Right lobe of liver (tissue), 4 donors: Measurements from ENCODE around the gene EIF4G1.

Source experiments
- POLR2A ChIP-seq: fragments of 450-650 bp; IDR thresholded peaks from one replicate; pipeline ENCODE4 v1.6.1; 2017; ENCODE audit warnings: antibody characterized with exemption, mild to moderate bottlenecking
- TF ChIP-seq, protein P1 (sequence below), 4 donors: fragments of 200-600 bp in 3 of 4; fragments of 450-650 bp in 1 of 4; IDR thresholded peaks; one replicate each; pipeline versions ENCODE4 v1.5.1 to v1.8.0; 2016 to 2022; ENCODE audit warnings: antibody characterized with exemption in 4 of 4, mild to moderate bottlenecking in 2 of 4
- donor health status: DM: no; HTN: no; CAD: no.
- donor health status: DM: no; HTN: no; CAD: no.
- donor health status: DM: no; HTN: yes; CAD: no.

DNA sequence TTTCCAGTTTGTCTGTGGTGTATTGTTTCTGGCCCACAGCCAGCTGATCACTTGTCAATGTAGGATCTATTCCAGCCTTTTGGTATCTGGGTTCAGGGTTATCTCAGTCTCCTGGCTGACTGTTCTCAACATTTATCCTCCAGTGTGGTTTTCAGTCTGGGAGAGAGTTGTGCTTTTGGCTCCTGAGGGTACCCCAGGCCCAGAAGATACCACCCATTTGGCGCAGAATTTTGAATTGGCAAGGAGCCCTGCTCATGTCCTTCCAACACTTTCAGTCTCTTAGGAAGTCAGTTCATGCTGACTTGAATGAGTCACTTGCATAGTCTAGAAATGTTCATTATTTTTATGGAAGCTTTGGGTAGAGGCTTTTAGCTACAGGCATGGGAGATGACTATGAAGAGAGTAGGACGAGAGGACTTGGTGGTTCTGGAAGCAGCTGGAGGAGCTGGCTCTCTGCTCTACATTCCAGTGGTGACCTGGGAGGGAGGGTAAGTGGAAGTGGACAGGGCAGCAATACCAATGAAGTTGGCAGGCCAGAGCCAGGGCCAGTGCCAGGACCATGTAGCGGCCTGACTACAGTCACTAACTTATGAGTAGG is 54.3 kb downstream of the EIF4G1 start:
- TF ChIP-seq, protein P1, sequence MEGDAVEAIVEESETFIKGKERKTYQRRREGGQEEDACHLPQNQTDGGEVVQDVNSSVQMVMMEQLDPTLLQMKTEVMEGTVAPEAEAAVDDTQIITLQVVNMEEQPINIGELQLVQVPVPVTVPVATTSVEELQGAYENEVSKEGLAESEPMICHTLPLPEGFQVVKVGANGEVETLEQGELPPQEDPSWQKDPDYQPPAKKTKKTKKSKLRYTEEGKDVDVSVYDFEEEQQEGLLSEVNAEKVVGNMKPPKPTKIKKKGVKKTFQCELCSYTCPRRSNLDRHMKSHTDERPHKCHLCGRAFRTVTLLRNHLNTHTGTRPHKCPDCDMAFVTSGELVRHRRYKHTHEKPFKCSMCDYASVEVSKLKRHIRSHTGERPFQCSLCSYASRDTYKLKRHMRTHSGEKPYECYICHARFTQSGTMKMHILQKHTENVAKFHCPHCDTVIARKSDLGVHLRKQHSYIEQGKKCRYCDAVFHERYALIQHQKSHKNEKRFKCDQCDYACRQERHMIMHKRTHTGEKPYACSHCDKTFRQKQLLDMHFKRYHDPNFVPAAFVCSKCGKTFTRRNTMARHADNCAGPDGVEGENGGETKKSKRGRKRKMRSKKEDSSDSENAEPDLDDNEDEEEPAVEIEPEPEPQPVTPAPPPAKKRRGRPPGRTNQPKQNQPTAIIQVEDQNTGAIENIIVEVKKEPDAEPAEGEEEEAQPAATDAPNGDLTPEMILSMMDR (IDR thresholded peaks at IDR 0.05) = no peak
- no peak for TF ChIP-seq POLR2A
